ENCODE data around the gene ABCC6. TPM values are rescaled to one million over a fixed set of nuclear protein-coding genes. Genes with fewer than 3 reads are reported as not detected.
"Not testable (repeated sequence)": the region's sequence is repeated elsewhere in the genome, so short reads cannot be mapped to it uniquely, and the experiment has no call there.

The ABCC6 gene
- polyA plus RNA-seq, 2 donors = 0.08 to 0.31 TPM

DNA sequence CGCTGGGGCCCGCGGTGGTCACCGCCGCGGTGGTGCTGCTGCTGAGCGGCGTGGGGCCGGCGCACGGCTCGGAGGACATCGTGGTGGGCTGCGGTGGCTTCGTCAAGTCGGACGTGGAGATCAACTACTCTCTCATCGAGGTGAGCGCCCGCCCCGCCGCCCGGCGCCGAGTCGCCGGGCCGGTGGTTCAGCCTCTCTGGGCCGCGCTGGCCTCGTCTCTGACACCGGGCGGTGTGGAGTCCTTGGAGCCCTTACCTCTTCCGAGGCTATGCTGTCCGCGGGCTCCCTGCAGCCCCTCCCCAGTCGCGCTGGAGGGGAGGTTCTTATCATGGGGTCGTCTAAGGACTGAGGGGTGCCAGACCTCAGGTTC, 9.4 kb upstream of the ABCC6 start:
- H3K9me3 ChIP-seq (ENCODE audit: control insufficient read depth in 2 of 2, insufficient read depth in 1 of 2, low read depth in 1 of 2, low read length in 1 of 2); H3K27me3 ChIP-seq (ENCODE audit: control insufficient read depth in 1 of 2, insufficient read depth in 2 of 2, low read length in 2 of 2); H3K4me3 ChIP-seq (ENCODE audit: low read depth in 1 of 2, low read length in 2 of 2); H3K27ac ChIP-seq (ENCODE audit: low read depth in 2 of 2, low read length in 1 of 2); H3K4me1 ChIP-seq (ENCODE audit: control insufficient read depth in 2 of 2, insufficient read depth in 2 of 2, low read length in 1 of 2); H3K36me3 ChIP-seq (ENCODE audit: control insufficient read depth in 2 of 2, insufficient read depth in 2 of 2, low read length in 1 of 2): not testable (repeated sequence)
- WGBS, 2 donors = no CpG with 5 or more reads among the region's 39 CpGs

DNA sequence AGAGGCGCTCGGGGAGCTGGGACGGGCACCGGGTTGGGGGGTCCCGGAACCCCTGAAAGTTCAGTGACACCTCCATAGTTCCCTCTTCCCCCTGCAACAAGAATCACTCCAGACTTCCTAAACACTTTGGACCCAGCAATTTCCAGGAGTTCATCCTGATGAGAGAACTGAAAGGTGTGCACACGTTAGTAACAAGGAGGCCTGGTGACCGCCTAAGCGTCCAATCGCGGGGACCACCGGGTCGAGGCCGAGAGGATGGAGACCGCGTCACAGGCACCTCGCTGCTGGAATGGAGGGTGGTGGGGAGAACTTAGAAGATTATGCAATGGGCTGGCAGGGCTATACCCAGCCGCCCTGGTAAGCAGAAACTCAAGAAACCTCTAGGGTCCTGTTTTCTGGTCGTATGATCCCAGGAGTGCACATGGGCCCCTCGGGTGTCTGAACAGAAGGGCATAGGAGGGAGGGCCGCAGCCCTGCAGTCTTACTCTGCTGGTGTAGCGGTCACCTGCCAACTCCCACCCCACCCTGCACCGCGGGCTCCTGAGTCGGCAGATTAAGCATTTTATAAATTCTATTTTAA, 458 bp upstream of the ABCC6 start:
- WGBS, 2 donors = 22 to 24% methylated on average over 11 to 13 of the region's 24 CpGs
- H3K27ac ChIP-seq (ENCODE audit: low read depth in 2 of 2, low read length in 1 of 2); H3K9me3 ChIP-seq (ENCODE audit: control insufficient read depth in 2 of 2, insufficient read depth in 1 of 2, low read depth in 1 of 2, low read length in 1 of 2); H3K36me3 ChIP-seq (ENCODE audit: control insufficient read depth in 2 of 2, insufficient read depth in 2 of 2, low read length in 1 of 2); H3K4me3 ChIP-seq (ENCODE audit: low read depth in 1 of 2, low read length in 2 of 2); H3K27me3 ChIP-seq (ENCODE audit: control insufficient read depth in 1 of 2, insufficient read depth in 2 of 2, low read length in 2 of 2); H3K4me1 ChIP-seq (ENCODE audit: control insufficient read depth in 2 of 2, insufficient read depth in 2 of 2, low read length in 1 of 2): not testable (repeated sequence)

DNA sequence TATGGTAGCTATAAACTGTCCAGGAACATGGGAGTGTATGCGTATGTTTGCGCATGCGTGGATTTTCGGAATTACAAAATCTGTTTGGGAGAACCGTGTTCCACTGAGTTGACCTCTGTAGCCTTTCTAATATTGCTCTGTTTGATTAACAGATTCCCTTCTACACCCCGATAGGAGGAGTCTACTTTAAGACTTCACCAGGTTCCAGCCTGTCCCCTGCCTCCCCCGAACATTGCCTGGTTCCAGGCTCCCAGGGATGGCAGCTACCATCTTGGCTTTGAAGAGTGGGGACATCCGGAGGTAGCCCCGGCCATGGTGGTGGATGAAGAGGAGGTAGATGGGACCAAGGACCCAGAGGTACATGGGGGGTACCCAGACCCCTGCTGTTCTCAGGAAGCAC, 1.9 kb downstream of the ABCC6 start:
- 87 to 91% methylated on average over 4 of the region's 9 CpGs for WGBS, 2 donors
- H3K4me1 ChIP-seq (ENCODE audit: control insufficient read depth in 2 of 2, insufficient read depth in 2 of 2, low read length in 1 of 2) = not testable (repeated sequence)

DNA sequence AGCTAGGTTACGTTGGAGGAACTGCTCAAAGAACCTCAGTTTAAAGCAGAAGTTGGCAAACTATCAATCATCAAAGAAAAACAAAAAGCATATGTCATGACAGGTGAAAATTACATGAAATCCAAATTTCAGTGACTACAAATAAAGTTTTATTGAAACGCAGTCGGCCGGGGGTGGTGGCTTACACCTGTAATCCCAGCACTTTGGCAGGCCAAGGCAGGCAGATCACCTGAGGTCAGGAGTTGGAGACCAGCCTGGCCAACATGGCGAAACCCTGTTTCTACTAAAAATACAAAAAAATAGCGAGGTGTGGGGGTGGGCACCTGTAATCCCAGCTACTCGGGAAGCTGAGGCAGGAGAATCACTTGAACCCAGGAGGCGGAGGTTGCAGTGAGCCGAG, 2.8 kb downstream of the ABCC6 start:
- not testable (repeated sequence) for H3K4me1 ChIP-seq (ENCODE audit: control insufficient read depth in 2 of 2, insufficient read depth in 2 of 2, low read length in 1 of 2); H3K27me3 ChIP-seq (ENCODE audit: control insufficient read depth in 1 of 2, insufficient read depth in 2 of 2, low read length in 2 of 2); H3K27ac ChIP-seq (ENCODE audit: low read depth in 2 of 2, low read length in 1 of 2); H3K9me3 ChIP-seq (ENCODE audit: control insufficient read depth in 2 of 2, insufficient read depth in 1 of 2, low read depth in 1 of 2, low read length in 1 of 2); H3K36me3 ChIP-seq (ENCODE audit: control insufficient read depth in 2 of 2, insufficient read depth in 2 of 2, low read length in 1 of 2); H3K4me3 ChIP-seq (ENCODE audit: low read depth in 1 of 2, low read length in 2 of 2)
- WGBS, 2 donors = 90 to 92% methylated on average over 6 to 8 of the region's 9 CpGs

More for the DNA sequence above, 1.9 kb downstream of the ABCC6 start:
- not testable (repeated sequence) for H3K4me3 ChIP-seq (ENCODE audit: low read depth in 1 of 2, low read length in 2 of 2); H3K9me3 ChIP-seq (ENCODE audit: control insufficient read depth in 2 of 2, insufficient read depth in 1 of 2, low read depth in 1 of 2, low read length in 1 of 2); H3K27me3 ChIP-seq (ENCODE audit: control insufficient read depth in 1 of 2, insufficient read depth in 2 of 2, low read length in 2 of 2); H3K27ac ChIP-seq (ENCODE audit: low read depth in 2 of 2, low read length in 1 of 2); H3K36me3 ChIP-seq (ENCODE audit: control insufficient read depth in 2 of 2, insufficient read depth in 2 of 2, low read length in 1 of 2)

DNA sequence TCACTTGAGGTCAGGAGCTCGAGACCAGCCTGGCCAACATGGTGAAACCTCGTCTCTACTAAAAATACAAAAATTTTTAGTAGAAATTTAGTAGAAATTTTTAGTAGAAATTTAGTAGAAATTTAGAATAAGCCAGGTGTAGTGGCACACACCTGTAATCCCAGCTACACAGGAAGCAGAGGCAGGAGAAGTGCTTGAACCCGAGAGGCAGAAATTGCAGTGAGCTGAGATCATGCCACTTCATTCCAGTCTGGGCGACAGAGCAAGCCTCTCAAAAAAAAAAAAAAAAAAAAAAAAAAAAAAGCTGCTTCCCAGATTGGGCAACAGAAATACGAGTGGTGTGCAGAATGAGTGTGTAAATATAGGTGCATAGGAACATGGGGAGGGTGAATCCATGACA, 4.5 kb downstream of the ABCC6 start:
- WGBS, 2 donors = 60% methylated on average over 1 of the region's 5 CpGs; no CpG with 5 or more reads in 1 of the 2 donors
- not testable (repeated sequence) for H3K36me3 ChIP-seq (ENCODE audit: control insufficient read depth in 2 of 2, insufficient read depth in 2 of 2, low read length in 1 of 2); H3K4me3 ChIP-seq (ENCODE audit: low read depth in 1 of 2, low read length in 2 of 2); H3K27me3 ChIP-seq (ENCODE audit: control insufficient read depth in 1 of 2, insufficient read depth in 2 of 2, low read length in 2 of 2); H3K9me3 ChIP-seq (ENCODE audit: control insufficient read depth in 2 of 2, insufficient read depth in 1 of 2, low read depth in 1 of 2, low read length in 1 of 2); H3K4me1 ChIP-seq (ENCODE audit: control insufficient read depth in 2 of 2, insufficient read depth in 2 of 2, low read length in 1 of 2); H3K27ac ChIP-seq (ENCODE audit: low read depth in 2 of 2, low read length in 1 of 2)

DNA sequence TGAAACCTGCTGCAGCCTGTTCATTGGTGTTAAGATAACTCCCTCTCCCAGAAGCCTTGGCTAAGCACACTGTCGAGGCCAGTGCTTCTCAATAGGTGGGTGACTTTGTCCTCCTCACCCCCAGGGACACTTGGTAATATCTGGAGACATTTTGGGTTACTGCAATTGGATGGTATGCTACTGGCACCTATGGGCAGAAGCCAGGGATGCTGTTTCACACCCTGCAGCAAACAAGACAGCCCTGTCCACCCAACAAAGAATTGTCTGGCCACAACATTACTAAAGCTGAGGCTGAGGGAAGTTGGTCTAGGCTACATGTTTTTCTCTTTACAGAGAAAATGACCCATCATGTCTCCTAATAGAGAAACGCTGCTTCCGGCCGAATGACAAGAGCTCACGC, 4.9 kb downstream of the ABCC6 start:
- WGBS, 2 donors = no CpG with 5 or more reads among the region's 5 CpGs
- H3K4me1 ChIP-seq (ENCODE audit: control insufficient read depth in 2 of 2, insufficient read depth in 2 of 2, low read length in 1 of 2); H3K4me3 ChIP-seq (ENCODE audit: low read depth in 1 of 2, low read length in 2 of 2); H3K27ac ChIP-seq (ENCODE audit: low read depth in 2 of 2, low read length in 1 of 2); H3K27me3 ChIP-seq (ENCODE audit: control insufficient read depth in 1 of 2, insufficient read depth in 2 of 2, low read length in 2 of 2); H3K36me3 ChIP-seq (ENCODE audit: control insufficient read depth in 2 of 2, insufficient read depth in 2 of 2, low read length in 1 of 2); H3K9me3 ChIP-seq (ENCODE audit: control insufficient read depth in 2 of 2, insufficient read depth in 1 of 2, low read depth in 1 of 2, low read length in 1 of 2): not testable (repeated sequence)

DNA sequence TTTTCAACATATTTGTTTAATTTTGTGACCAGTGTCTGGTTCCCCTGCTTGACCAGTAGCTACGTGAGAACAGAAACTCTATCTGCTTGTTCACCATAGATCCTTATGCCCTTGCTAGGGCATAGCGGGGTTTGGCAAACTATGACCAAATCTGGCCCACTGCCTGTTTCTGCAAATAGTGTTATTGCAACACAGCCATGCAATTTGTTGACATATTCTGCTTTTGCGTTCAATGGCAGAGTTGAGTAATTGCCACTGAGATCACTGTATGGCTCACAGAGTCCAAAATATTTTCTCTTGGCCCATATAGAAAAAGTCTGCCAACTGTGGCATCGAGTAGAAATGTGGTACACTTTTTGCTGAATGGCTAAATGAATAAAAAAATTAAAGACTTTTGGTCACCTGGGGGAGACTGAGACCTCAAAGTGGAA, 9.4 kb downstream of the ABCC6 start:
- 36 to 41% methylated on average over 2 of the region's 4 CpGs for WGBS, 2 donors
- not testable (repeated sequence) for H3K9me3 ChIP-seq (ENCODE audit: control insufficient read depth in 2 of 2, insufficient read depth in 1 of 2, low read depth in 1 of 2, low read length in 1 of 2); H3K27ac ChIP-seq (ENCODE audit: low read depth in 2 of 2, low read length in 1 of 2)

DNA sequence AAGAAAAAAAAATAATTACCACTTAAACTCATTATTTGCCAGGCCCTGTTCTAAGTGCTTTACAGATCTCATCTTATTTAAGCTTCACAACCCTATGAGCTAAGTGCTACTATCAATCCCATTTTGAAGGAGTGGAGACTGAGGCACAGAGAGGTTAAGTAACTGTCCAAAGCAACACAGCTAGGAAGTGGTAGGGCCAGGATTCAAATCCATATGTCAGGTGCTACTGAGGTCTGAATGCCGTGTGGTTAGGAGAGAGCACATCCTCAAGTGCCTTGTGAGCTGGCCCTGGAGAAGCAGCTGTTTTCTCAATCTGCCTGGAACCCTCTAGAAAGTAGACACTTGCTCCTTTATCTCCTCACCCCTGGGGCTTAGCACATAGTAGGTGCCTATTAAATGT, 11.9 kb downstream of the ABCC6 start:
- WGBS, 2 donors = 83 to 87% methylated on average over 1 of the region's 1 CpG
- H3K27ac ChIP-seq (ENCODE audit: low read depth in 2 of 2, low read length in 1 of 2); H3K36me3 ChIP-seq (ENCODE audit: control insufficient read depth in 2 of 2, insufficient read depth in 2 of 2, low read length in 1 of 2); H3K27me3 ChIP-seq (ENCODE audit: control insufficient read depth in 1 of 2, insufficient read depth in 2 of 2, low read length in 2 of 2); H3K9me3 ChIP-seq (ENCODE audit: control insufficient read depth in 2 of 2, insufficient read depth in 1 of 2, low read depth in 1 of 2, low read length in 1 of 2); H3K4me1 ChIP-seq (ENCODE audit: control insufficient read depth in 2 of 2, insufficient read depth in 2 of 2, low read length in 1 of 2); H3K4me3 ChIP-seq (ENCODE audit: low read depth in 1 of 2, low read length in 2 of 2): not testable (repeated sequence)

More for the DNA sequence above, 9.4 kb downstream of the ABCC6 start:
- H3K27me3 ChIP-seq (ENCODE audit: control insufficient read depth in 1 of 2, insufficient read depth in 2 of 2, low read length in 2 of 2); H3K4me3 ChIP-seq (ENCODE audit: low read depth in 1 of 2, low read length in 2 of 2); H3K4me1 ChIP-seq (ENCODE audit: control insufficient read depth in 2 of 2, insufficient read depth in 2 of 2, low read length in 1 of 2); H3K36me3 ChIP-seq (ENCODE audit: control insufficient read depth in 2 of 2, insufficient read depth in 2 of 2, low read length in 1 of 2): not testable (repeated sequence)

DNA sequence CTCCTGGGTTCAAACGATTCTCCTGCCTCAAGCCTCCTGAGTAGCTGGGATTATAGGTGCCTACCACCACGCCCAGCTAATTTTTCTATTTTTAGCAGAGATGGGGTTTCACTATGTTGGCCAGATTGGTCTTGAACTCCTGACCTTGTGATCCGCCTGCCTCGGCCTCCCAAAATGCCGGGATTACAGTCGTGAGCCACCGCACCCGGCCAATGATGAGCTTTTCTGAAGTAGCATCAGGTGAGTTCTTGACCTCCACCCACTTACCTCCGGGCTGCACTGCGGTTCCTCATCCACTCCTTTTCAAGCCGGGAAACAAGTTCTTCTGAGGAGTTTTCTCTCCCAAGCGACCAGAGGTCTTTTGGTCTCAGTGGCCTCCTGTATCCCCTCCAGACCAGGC, 14.8 kb downstream of the ABCC6 start:
- H3K4me3 ChIP-seq (ENCODE audit: low read depth in 1 of 2, low read length in 2 of 2); H3K4me1 ChIP-seq (ENCODE audit: control insufficient read depth in 2 of 2, insufficient read depth in 2 of 2, low read length in 1 of 2); H3K27ac ChIP-seq (ENCODE audit: low read depth in 2 of 2, low read length in 1 of 2); H3K9me3 ChIP-seq (ENCODE audit: control insufficient read depth in 2 of 2, insufficient read depth in 1 of 2, low read depth in 1 of 2, low read length in 1 of 2); H3K36me3 ChIP-seq (ENCODE audit: control insufficient read depth in 2 of 2, insufficient read depth in 2 of 2, low read length in 1 of 2); H3K27me3 ChIP-seq (ENCODE audit: control insufficient read depth in 1 of 2, insufficient read depth in 2 of 2, low read length in 2 of 2): not testable (repeated sequence)
- 89 to 90% methylated on average over 11 to 12 of the region's 12 CpGs for WGBS, 2 donors

DNA sequence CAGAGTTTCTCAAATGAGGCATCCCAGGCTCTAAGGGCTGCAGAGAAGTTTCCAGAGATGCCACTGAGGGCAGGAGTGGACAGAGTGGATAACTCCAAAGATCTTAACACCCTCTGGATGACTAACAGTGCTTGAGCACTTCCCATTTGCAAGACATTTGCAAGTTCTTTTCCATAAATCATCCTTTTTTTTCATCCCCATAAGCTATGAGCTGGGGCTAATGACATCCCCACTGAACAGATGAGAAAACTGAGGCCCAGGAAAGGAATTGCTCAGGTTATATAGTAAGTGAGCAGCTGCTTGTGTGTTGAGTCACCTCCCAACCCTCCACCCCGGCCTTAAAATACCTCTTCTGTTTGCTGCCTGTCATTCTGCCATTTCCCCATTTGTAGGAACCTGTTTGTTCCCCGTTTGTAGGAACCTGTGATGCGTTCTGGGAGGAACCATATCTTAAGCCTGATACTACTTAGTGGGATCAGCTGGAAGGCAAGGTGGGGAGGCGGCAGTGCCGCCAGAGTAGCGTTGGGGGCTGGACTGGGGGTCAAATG, 15.4 kb downstream of the ABCC6 start:
- not testable (repeated sequence) for H3K9me3 ChIP-seq (ENCODE audit: control insufficient read depth in 2 of 2, insufficient read depth in 1 of 2, low read depth in 1 of 2, low read length in 1 of 2); H3K4me1 ChIP-seq (ENCODE audit: control insufficient read depth in 2 of 2, insufficient read depth in 2 of 2, low read length in 1 of 2); H3K27ac ChIP-seq (ENCODE audit: low read depth in 2 of 2, low read length in 1 of 2); H3K4me3 ChIP-seq (ENCODE audit: low read depth in 1 of 2, low read length in 2 of 2); H3K27me3 ChIP-seq (ENCODE audit: control insufficient read depth in 1 of 2, insufficient read depth in 2 of 2, low read length in 2 of 2); H3K36me3 ChIP-seq (ENCODE audit: control insufficient read depth in 2 of 2, insufficient read depth in 2 of 2, low read length in 1 of 2)
- WGBS, 2 donors = 65 to 67% methylated on average over 6 of the region's 6 CpGs
